Measurements from ENCODE around the gene OR1L8.
"Not testable (repeated sequence)": the region's sequence is repeated elsewhere in the genome, so short reads cannot be mapped to it uniquely, and the experiment has no call there.

OR1L8 gene, protein sequence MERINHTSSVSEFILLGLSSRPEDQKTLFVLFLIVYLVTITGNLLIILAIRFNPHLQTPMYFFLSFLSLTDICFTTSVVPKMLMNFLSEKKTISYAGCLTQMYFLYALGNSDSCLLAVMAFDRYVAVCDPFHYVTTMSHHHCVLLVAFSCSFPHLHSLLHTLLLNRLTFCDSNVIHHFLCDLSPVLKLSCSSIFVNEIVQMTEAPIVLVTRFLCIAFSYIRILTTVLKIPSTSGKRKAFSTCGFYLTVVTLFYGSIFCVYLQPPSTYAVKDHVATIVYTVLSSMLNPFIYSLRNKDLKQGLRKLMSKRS

DNA sequence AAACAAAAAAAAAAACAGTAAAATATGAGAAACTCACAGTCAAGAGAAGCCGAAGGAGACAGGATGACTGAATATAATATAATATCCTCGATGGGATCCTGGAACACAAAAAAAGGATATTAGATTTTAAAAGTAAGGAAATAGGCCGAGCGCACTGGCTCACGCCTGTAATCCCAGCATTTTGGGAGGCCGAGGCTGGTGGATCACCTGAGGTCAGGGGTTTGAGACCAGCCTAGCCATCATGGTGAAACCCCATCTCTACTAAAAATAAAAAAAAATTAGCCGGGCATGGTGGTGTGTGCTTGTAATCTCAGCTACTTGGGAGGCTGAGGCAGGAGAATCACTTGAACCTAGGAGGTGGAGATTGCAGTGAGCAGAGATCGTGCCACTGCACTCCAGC, at the start of gene OR1L8:
Gene OR1L8, minus strand, starts transcription at position 101 of the 400 bp plus-strand sequence. CDS start 14,907 bp downstream, outside the sequence.
- not testable (repeated sequence) for DNase-seq

DNA sequence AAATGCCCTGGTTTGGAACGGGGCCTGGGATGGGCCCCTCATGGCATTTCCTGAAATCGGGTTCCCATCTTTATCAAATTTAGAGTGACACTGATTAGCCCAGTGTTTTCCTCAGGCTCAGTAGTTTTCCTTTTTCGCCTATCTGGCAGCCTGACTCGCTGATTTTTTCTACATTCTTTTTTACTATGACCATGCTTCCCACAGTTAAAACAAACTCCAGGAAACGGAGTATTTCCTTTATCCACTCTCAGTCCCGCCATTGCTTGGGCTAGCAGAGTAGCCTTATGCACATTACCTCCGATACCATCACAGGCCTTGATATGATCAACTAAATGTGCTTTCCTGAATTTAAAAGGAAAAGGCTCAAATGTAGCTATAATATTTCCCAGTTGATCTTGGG, 36.8 kb upstream of the OR1L8 start:
- DNase-seq = no peak

DNA sequence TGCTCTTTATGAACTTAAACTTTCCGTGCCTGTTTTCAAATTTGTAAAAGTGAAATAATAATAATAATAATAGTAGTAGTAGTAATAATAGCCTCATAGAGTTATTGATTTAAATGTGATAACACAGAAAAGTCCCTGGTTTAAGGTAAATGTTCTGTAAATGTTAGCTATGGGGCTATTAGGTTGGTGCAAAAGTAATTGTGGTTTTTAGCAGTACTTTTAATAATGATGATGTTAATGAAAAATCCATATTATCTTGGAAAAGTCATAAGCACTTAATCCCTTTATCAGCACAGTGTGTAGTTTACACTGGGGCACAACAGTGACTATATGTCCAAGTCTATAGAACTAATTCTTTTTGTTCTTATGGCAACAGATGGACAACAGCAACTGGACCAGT, 31.2 kb upstream of the OR1L8 start, which contains the start of gene OR1Q1:
Gene OR1Q1, plus strand, starts transcription at position 377 of the 400 bp plus-strand sequence. Its CDS starts 0 bp downstream, at position 377.
- no peak for DNase-seq

DNA sequence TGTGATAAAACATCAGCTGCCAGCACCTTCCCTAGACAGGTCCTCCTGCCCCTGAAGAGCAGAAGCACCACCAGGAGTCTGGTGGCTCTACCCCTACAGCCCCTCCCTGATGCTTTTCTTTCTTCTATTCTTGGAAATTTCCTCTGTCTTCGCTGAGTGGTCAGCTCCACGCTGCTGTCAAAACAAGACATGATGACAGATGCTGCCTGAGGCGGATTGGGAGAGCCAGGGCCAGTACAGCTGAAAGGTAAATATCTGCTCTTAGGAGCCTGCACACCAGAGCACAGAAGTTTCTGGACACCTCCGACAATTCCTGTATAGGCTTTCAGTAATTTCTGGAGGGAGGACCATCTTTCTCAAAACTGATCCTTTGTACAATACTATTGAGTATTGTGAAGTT, 26.6 kb upstream of the OR1L8 start:
- DNase-seq = no peak

DNA sequence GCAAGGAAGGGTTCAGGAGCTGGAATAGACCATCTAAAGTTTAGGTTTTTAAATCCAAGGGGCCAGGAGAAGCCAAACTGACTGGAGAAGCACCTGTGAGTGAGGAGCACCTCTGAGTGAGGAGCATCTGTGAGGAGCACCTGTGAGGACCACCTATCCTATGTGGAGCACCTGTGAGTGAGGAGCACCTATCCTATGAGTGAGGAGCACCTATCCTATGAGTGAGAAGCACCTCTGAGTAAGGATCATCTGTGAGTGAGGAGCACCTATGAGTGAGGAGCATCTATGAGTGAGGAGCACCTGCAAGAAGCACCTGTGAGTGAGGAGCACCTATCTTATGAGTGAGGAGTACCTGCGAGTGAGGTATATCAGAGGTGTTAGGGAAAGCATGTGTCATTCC, 23.4 kb upstream of the OR1L8 start:
- DNase-seq = no peak

DNA sequence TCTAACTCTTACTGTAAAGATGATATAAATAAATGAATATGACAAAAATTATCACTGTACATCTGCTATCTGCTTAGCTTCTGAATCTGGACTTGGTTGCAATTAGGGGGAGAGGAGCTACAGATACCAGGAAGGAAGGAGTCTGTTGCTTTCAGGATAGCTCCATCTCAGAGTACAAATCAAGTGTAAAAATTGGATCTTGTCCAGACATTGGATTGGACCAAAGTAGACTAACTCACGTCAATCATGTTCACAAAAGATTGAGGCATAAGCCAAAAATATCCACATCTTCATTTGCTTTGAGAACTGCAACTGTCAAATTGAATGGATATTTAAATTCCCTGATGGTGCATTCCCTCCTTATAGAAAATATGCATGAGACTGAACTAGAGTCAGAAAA, 22.5 kb upstream of the OR1L8 start:
- no peak for DNase-seq

DNA sequence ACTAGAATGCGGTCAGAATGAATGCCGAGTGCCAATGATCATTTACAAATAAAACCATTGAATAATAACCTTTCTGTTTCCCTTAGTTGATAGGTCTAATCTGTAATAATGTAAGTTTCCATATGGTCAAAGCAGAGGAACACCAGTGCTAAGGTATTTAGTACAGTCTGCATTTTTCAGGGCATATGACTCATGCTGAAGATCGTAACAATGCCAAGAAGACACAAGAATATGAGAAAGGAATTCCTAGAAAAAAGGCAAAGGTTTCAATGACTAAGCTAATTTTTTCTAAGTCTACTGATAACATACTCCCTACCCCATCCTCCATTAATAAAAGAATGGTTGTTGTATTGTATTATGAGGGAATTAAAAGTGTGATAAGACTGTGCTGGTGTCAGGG, 2.8 kb downstream of the OR1L8 start:
- DNase-seq = no peak

DNA sequence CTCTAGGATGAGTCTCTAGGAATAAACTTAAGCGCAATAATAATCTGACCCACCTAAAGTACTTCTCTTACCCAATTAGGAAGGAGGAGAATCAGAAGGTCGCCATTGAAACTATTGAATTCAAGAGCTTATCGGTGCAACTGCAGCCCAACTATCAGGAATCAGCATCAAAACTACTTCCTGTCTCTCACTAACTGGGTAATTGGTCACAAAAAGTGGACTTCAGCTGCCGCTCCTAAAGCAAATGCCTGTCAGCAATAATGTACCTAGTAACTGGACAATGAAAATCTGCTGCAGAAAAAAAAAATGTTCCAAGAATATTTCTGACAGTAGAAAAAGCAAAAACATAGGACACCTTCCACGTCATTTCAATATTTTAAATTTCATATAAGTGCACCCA, 3.3 kb downstream of the OR1L8 start:
- DNase-seq = no peak

DNA sequence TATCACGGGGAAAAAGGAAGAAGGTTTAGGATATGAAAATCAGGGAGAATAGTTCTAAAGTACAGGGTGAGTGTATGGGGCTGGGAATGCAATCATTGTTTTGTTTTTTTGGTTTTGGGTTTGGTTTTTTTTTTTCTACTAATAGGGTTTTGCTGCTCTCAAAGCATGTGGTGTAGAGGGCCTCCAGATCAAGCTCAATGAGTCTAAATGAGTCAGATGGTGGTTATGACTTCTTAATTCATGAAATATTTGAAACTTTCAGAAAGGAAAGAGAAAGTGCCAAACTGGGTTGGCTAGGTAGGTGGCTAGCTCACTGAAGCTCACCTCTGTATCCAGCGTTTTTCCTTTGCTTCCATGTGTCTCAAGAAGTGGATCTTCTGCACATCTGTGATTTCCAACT, 10.7 kb downstream of the OR1L8 start:
- DNase-seq = no peak

DNA sequence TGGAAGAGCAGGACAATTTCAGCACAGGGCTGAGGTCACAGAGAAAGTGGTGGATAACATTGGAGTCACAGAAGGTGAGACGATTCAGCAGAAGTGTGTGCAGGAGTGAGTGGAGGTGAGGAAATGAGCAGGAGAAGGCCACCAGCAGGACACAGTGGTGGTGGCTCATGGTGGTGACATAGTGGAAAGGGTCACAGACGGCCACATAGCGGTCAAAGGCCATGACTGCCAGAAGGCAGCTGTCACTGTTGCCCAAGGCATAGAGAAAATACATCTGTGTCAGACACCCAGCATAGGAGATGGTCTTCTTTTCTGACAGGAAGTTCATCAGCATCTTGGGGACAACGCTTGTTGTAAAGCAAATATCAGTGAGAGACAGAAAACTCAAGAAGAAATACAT, 15.3 kb downstream of the OR1L8 start:
- no peak for DNase-seq

DNA sequence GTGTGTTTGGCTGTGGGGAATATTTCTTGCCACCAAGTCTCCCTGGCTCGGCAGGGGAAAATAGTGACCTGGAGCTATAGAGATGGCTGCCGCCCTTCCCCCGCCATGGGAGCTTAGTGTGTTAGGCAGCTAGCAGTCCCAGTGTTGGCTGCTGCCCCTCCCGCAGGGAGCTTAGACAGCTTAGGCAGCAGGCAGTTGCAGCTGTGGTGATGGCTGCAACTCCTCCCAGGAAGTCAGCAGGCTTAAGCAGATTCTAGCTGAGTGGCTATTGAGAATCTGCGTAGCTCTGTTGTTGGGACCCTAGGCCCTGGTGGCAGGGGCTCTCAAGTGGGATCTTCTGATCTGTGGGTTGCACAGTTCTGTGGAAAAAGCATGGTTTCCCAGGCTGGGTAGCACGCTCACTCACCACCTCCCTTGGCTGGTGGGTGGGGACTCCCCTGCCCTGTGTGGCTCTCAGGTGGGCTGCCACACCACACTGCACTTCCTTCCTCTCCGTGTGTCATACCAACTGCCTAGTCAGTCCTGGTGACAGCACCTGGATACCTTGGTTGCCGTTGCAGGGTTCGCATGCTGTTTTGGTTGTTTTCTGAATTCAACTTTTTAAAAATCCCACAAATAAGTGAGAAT, 20.9 kb downstream of the OR1L8 start:
- peak; percentile 54 for DNase-seq

DNA sequence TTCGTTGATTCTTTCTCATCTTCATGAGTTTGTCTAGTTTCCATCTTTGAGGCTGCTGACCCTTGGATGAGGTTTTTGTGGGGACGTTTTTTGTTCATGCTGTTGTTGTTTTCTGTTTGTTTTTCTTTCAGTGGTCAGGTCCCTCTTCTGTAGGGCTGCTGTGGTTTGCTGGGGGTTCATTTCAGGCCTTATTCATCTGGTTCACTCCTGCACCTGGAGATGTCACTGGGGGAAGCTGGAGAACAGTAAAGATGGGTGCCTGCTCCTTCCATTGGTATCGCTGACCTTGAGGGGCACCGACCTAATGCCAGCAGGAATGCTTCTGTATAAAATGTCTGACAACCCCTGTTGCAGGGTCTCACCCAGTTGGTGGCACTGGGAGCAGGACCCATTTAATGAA, 21.7 kb downstream of the OR1L8 start:
- no peak for DNase-seq

DNA sequence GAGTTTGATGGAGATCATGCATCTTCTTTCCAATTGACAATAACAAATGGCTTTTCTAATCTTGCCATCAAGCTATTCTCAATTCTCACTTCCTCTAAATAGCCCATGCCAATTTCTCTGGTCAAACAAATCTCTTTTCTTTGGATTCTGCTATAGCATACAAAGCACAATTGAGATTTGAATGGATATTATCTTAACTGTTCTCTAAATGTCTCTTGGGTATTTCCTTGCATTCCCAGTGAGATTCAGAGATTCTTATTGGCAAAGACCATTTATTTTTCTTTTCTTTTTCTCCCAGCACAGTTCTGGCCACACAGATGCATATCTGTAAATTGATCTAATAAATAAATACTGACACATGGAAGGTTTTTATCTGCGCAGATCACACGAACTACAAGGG, 30.4 kb downstream of the OR1L8 start, which contains the start of gene OR1N2:
Gene OR1N2, plus strand, starts transcription at position 301 of the 400 bp plus-strand sequence. CDS start 100 bp downstream, outside the sequence.
- no peak for DNase-seq

DNA sequence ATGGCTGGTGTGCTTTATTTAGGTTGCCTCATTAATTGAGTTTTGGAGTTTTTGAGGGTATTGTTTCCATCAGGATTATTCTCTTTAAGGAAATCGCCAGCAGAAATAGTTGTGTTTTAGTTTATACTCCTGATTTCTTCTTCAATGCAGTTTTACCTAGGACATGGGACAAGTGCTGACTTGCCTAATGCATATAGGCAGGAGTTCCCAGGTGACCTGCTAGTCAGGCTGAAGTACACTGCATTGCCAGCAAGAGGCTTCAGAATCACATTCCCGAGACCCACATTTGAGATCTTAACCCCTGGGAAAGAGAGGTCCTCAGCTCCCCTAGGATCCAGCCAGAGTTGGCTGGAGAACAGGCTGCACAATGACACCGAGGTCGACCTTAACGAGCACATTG, 31.8 kb downstream of the OR1L8 start:
- no peak for DNase-seq

DNA sequence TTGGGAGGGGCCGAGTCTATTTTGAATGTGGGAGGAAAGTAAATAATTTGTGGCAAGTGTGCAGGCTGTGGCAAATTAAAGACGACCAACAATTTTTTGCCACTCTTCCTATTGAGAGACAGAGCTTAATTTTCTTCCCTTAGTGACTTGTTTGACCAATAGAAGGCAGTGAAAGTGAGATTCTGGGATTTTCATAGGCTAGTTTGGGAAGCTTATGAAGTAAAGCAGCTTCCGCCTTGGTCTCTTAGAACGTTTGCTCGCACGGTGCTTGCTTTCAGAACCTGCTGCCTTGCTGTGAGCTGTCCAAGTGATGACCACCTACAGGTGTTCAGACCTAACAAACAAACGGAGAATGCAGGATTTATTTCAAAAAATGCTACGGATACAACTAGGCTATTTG, 37.0 kb downstream of the OR1L8 start:
- DNase-seq = no peak

DNA sequence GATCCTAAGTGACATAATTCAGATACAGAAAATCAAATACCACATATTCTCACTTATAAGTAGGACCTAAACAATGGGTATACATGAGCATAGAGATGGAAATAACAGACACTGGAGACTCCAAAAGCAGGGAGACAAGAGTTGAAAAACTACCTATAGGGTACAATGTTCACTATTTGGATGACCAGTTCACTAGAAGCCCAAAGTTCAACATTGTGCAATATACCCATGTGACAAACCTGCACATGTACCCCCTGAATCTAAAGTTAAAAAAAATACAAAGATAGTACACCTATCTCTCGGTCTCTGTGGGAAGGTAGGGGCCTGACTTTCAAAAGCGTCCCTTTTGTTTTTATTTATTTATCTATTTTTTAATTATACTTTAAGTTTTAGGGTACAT, 44.4 kb downstream of the OR1L8 start:
- no peak for DNase-seq

DNA sequence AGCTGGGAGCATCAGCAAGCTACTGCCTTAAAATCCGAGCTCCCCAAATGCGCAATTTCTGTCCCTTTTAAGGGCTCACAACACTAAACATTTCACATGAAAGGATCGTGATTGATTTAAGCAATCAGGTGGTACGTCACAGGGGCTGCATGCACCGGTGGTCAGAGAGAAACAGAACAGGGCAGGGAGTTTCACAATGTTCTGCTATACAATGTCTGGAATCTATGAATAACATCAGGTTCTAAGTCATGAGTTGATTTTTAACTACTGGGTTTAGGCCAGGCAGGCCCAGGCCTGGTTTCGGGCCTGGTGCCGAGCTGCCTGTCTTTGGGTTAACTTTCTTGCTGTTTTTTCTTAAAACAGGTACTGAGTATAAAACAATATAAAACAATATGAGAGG, 46.1 kb downstream of the OR1L8 start:
- DNase-seq = not testable (repeated sequence)

DNA sequence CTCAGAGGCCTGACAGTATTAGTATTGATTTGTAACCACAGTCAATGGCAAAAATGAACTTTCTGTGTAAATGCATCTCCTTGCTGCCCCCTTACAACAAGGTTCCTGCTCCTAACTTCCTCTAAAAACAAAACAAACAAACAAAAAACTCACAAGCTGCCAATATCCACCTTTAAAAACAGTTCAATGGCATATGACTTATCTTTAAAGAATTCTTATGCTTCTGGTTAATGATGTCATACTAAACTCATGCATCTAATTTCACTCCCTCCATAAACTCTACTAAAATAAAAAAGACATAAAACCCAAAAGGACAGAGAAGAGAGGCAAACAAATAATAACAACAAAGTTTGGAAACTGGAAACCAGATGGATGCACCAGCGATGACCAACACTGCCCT, 47.0 kb downstream of the OR1L8 start:
- no peak for DNase-seq

DNA sequence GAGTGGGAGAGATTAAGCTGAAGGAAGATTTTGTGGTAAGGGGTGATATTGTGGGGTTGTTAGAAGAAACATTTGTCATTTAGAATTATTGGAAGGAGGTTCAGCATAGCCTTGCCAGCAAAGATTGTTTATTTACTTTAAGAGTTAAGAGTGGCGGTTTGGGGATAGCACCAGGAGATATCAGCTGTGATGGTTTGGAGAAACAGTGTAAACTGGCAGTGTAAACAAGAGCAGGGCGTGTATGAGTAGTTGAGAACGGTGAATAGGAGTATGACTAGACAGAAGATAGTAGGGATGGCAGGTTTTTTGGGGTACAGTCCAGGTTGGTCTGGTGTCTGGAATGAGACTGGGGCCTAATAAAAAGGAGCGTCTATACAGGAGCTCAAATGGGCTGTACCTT, 52.0 kb downstream of the OR1L8 start:
- not testable (repeated sequence) for DNase-seq

DNA sequence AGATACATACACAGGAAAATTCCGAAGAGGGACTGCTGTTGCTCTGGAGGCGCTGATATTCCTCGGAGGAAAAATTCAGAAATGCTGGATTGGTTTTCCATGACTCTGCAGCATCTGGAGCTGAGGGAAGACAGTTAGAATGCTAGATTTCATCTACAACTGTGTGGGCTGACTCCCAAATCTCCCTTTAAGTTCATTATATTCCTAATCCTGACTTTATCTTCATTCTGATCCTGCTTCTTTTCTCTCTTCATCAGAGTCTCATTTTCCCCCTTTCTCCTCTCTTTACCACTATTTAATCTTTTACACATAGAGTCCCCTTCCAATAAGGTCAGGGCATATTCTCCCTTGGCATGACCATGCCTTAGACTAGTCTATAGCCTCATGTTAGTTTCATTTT, 56.0 kb downstream of the OR1L8 start, which contains the start of gene OR1N1:
Gene OR1N1, minus strand, starts transcription at position 101 of the 400 bp plus-strand sequence. Its CDS starts 0 bp downstream, at position 101.
- DNase-seq = no peak

DNA sequence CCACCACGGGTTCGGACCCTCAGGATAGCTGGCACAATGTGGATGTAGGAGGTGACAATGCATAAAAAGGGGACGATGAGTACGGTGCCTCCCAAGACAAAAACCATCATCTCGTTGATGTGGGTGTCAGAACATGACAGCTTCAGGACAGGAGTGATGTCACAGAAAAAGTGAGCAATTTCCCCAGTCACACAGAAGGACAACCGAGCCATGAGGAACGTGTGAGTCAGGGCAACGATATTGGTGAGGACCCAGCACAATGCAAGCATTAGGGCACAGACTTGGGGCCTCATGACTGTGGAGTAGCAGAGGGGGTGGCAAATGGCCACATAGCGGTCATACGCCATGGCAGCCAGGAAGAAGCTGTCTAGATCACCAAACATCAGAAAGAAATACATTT, 56.6 kb downstream of the OR1L8 start:
- DNase-seq = peak; percentile 36

DNA sequence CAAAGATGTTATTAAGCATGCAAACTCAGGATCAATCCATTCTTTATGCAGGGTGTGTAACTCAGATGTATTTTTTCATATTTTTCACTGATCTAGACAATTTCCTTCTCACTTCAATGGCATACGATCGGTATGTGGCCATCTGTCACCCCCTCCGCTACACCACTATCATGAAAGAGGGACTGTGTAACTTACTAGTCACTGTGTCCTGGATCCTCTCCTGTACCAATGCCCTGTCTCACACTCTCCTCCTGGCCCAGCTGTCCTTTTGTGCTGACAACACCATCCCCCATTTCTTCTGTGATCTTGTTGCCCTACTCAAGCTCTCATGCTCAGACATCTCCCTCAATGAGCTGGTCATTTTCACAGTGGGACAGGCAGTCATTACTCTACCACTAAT, 63.8 kb downstream of the OR1L8 start:
- DNase-seq = no peak

DNA sequence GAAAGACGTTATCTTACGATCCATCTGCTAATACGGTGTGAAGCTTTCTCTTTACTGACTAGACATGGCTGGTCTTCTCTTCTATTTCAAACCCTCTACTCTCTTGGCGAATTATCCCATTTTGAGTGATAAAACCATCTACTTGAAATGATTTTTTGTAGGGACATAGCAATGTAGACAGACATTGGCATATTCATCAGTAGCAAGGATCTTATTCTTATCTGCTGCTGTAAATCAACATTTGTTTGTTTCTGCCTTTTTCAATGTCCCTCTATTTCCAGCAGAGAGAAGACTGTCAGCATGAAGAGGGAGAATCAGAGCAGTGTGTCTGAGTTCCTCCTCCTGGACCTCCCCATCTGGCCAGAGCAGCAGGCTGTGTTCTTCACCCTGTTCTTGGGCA, 64.3 kb downstream of the OR1L8 start, which contains the start of gene OR1J4:
Gene OR1J4, plus strand, starts transcription at position 301 of the 400 bp plus-strand sequence. Its CDS starts 0 bp downstream, at position 301.
- no peak for DNase-seq

DNA sequence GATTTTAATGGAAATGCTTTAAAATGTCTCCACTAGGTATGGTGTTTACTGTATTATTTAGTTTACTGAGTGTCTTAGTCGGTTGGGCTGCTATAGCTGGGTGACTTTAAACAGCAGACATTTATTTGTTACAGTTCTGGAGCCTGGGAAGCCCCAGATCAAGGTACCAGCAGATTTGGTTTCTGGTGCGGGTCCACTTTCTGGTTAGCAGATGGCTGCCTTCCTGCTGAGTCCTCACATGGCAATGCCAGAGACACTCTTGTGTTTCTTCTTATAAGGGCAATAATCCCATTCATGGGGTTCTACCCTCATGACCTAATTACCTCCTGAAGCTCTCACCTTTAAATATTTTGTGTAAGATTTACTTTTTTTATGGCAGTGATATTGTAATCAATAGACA, 65.0 kb downstream of the OR1L8 start:
- no peak for DNase-seq

Data from stimulated activated CD8-positive, alpha-beta memory T cell treated with anti-CD3 and anti-CD28 coated beads, Interleukin-4, amount 100 ng/mL, for 48 hours (primary cell).